Measurements from ENCODE around the gene CCDC152.

CCDC152 gene, protein sequence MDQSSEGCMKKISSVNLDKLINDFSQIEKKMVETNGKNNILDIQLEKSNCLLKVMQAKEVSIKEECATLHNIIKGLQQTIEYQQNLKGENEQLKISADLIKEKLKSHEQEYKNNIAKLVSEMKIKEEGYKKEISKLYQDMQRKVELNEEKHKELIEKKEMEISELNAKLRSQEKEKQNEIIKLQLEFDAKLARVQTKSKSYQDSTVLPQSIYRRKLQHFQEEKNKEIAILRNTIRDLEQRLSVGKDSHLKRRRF
- long read RNA-seq = 0 reads

DNA sequence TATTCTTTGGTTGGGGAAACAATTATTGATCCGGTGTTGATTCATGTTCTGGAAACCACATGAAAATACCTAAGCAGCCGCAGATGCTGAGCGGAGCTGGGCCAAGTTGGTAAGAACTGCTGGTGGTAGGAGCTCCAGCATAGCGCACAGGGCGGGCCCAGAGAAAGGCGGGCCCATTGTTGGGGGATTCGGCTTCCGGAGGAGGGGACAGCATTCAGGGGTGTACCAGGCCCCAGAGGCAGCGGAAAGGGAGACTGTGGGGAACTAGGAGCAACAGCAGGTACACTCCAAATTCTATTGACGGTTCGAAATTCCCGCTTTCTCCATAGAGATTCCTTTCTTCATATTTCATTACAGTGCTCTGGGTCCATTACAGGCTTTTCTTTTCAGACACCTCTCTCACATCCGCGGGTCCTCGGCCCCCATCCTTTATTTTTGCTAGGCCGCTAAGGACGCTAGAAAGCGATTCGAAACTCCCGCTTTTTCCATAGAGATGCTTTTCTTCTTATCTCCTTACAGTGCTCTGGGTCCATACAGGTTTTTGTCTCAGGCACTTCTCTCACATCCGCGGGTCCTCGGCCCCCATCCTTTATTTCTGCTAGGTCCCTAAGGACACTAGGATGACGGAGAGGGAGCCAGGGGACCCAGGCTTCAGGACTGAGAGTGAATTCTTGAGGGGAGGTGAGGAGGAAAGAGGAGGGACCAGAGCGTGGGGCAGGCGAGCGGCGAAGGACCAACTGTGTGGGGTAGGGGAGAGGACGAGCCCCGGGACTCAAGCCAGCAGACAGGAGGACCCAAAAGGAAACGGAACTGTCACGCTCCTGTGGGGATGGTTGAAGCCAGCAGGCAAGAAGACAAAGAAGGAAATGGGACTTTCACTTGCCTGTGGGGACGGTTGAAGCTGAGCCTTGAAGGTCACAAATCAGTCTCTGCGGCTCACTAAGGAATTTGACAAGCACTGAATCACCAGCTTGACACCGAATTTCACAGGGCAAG lies at the start of gene CCDC152:
Gene CCDC152, plus strand, starts transcription at position 213 of the 996 bp plus-strand sequence. CDS start 2,304 bp downstream, outside the sequence.
- H3K27ac ChIP-seq (replicated peaks) = no peak within 1 kb of the TSS
- no peak within 1 kb of the TSS for H3K4me3 ChIP-seq (replicated peaks; ENCODE audit: insufficient read depth, low read length)

DNA sequence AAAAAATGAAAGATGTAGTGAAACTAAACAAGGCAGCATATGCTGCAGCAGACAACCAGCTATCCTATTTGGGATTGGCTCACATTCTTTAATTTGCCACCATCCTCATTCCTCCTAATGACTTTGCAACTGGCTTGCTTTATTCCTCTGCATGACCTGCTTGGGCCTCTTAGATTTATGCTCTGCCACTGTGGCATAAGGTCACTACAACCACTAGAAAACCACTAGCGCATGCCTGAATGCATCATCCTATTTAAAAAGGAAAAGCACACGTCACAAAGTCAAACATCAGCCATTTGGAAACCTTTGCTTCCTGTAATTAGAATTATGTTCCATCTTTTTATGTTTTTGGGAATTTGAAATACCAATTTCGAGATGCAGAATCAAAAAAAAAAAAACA lies 40.8 kb upstream of the CCDC152 start:
- H3K27ac ChIP-seq (replicated peaks) = no peak overlapping the region
- no peak for TF ChIP-seq SPI1 (IDR thresholded peaks at IDR 0.05; ENCODE audit: borderline replicate concordance, low read depth)
- no peak for TF ChIP-seq GABPA (IDR thresholded peaks at IDR 0.05; ENCODE audit: low read depth)
- TF ChIP-seq, protein P1, sequence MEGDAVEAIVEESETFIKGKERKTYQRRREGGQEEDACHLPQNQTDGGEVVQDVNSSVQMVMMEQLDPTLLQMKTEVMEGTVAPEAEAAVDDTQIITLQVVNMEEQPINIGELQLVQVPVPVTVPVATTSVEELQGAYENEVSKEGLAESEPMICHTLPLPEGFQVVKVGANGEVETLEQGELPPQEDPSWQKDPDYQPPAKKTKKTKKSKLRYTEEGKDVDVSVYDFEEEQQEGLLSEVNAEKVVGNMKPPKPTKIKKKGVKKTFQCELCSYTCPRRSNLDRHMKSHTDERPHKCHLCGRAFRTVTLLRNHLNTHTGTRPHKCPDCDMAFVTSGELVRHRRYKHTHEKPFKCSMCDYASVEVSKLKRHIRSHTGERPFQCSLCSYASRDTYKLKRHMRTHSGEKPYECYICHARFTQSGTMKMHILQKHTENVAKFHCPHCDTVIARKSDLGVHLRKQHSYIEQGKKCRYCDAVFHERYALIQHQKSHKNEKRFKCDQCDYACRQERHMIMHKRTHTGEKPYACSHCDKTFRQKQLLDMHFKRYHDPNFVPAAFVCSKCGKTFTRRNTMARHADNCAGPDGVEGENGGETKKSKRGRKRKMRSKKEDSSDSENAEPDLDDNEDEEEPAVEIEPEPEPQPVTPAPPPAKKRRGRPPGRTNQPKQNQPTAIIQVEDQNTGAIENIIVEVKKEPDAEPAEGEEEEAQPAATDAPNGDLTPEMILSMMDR (IDR thresholded peaks at IDR 0.05; ENCODE audit: insufficient read depth, low read length) = no peak
- TF ChIP-seq POLR2AphosphoS5 (IDR thresholded peaks at IDR 0.05; ENCODE audit: low read depth) = no peak
- TF ChIP-seq, protein P2, sequence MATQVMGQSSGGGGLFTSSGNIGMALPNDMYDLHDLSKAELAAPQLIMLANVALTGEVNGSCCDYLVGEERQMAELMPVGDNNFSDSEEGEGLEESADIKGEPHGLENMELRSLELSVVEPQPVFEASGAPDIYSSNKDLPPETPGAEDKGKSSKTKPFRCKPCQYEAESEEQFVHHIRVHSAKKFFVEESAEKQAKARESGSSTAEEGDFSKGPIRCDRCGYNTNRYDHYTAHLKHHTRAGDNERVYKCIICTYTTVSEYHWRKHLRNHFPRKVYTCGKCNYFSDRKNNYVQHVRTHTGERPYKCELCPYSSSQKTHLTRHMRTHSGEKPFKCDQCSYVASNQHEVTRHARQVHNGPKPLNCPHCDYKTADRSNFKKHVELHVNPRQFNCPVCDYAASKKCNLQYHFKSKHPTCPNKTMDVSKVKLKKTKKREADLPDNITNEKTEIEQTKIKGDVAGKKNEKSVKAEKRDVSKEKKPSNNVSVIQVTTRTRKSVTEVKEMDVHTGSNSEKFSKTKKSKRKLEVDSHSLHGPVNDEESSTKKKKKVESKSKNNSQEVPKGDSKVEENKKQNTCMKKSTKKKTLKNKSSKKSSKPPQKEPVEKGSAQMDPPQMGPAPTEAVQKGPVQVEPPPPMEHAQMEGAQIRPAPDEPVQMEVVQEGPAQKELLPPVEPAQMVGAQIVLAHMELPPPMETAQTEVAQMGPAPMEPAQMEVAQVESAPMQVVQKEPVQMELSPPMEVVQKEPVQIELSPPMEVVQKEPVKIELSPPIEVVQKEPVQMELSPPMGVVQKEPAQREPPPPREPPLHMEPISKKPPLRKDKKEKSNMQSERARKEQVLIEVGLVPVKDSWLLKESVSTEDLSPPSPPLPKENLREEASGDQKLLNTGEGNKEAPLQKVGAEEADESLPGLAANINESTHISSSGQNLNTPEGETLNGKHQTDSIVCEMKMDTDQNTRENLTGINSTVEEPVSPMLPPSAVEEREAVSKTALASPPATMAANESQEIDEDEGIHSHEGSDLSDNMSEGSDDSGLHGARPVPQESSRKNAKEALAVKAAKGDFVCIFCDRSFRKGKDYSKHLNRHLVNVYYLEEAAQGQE (IDR thresholded peaks at IDR 0.05; ENCODE audit: insufficient replicate concordance, low read depth) = no peak
- no peak overlapping the region for H3K4me3 ChIP-seq (replicated peaks; ENCODE audit: insufficient read depth, low read length)
- DNase-seq (ENCODE audit: low read depth in 1 of 2, low spot score in 1 of 2) = no peak
- no peaks in the 10 kb centered on the region for H3K27me3 ChIP-seq (ENCODE audit: insufficient read depth, poor library complexity, severe bottlenecking)

More for the DNA sequence above, at the start of gene CCDC152:
- TF ChIP-seq GABPA (IDR thresholded peaks at IDR 0.05; ENCODE audit: low read depth) = no peak
- TF ChIP-seq, protein P1 (IDR thresholded peaks at IDR 0.05; ENCODE audit: insufficient read depth, low read length) = no peak
- TF ChIP-seq, protein P2 (IDR thresholded peaks at IDR 0.05; ENCODE audit: insufficient replicate concordance, low read depth) = no peak
- no peak for TF ChIP-seq SPI1 (IDR thresholded peaks at IDR 0.05; ENCODE audit: borderline replicate concordance, low read depth)
- no peak for TF ChIP-seq POLR2AphosphoS5 (IDR thresholded peaks at IDR 0.05; ENCODE audit: low read depth)
- DNase-seq (ENCODE audit: low read depth in 1 of 2, low spot score in 1 of 2) = no peak
- H3K27me3 ChIP-seq (ENCODE audit: insufficient read depth, poor library complexity, severe bottlenecking) = no peaks in the 10 kb centered on the region

DNA sequence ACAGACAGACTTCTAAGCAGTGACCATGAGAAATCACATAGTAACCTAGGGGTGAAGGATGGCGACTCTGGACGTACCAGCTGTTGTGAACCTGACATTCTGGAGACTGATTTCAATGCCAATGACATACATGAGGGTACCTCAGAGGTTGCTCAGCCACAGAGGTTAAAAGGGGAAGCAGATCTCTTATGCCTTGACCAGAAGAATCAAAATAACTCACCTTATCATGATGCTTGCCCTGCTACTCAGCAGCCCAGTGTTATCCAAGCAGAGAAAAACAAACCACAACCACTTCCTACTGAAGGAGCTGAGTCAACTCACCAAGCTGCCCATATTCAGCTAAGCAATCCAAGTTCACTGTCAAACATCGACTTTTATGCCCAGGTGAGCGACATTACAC lies 38.0 kb upstream of the CCDC152 start:
- Histone ChIP-seq H3K27me3 (ENCODE audit: insufficient read depth, poor library complexity, severe bottlenecking) (no peaks in the 10 kb centered on the region), H3K27ac (replicated peaks) (no peak overlapping the region), H3K4me3 (replicated peaks; ENCODE audit: insufficient read depth, low read length) (no peak overlapping the region)
- TF ChIP-seq, protein P2 (IDR thresholded peaks at IDR 0.05; ENCODE audit: insufficient replicate concordance, low read depth) = no peak
- TF ChIP-seq SPI1 (IDR thresholded peaks at IDR 0.05; ENCODE audit: borderline replicate concordance, low read depth) (no peak), POLR2AphosphoS5 (IDR thresholded peaks at IDR 0.05; ENCODE audit: low read depth) (no peak), GABPA (IDR thresholded peaks at IDR 0.05; ENCODE audit: low read depth) (no peak)
- TF ChIP-seq, protein P1 (IDR thresholded peaks at IDR 0.05; ENCODE audit: insufficient read depth, low read length) = no peak
- DNase-seq (ENCODE audit: low read depth in 1 of 2, low spot score in 1 of 2) = no peak

All from HL-60 (cell line).